K562 (cell line): Measurements from ENCODE around the gene PRPF18. TPM values are rescaled to one million over a fixed set of nuclear protein-coding genes. Genes with fewer than 3 reads are reported as not detected.

Source experiments
- ATAC-seq: fragments of 200-7000 bp; cut with Tn5 transposase; 3 replicates; pipeline ENCODE4 v1.9.1; 2020; ENCODE audit warnings: moderate library complexity
- BruUV-seq: library from RNA; stranded (reverse); fragments of 400-500 nt; replicated peaks from 2 replicates; lab custom pipeline; 2021; lab: Mats Ljungman, UMichigan
- CTCF ChIA-PET: fragments of 300-600 bp; formaldehyde crosslinking; extraction: SDS; loops from one replicate; lab custom pipeline; 2021; ENCODE audit warnings: low intra/inter-chr PET ratio; lab: Yijun Ruan, JAX
- POLR2A ChIA-PET: fragments of 300-600, 350-650 bp; sonication (Branson Sonifier 250); formaldehyde crosslinking; extraction: SDS; loops from one replicate; lab custom pipeline; 2021; ENCODE audit warnings: antibody characterized with exemption, inconsistent platforms; lab: Yijun Ruan, JAX
- DNase-seq, 4 experiments: peaks; one replicate each; pipeline versions ENCODE4 v3.0.0 to v3.0.0-alpha.2; 2011 to 2018; ENCODE audit warnings: low spot score in 3 of 4, mixed read lengths in 3 of 4; ENCODE audit errors: extremely low read depth in 1 of 4
- FAIRE-seq: peaks from 2 replicates; lab custom pipeline; 2011; peaks lifted over from hg19 to GRCh38; lab: Jason Lieb, UNC
- H2AFZ ChIP-seq: 2 replicates; pipeline ENCODE4 v1.6.0; 2011; ENCODE audit warnings: low read depth, low read length, control low read depth, inconsistent platforms
- H3K27ac ChIP-seq: fragments of 200-600 bp; 3 replicates; pipeline ENCODE4 v1.8.0; 2011; ENCODE audit warnings: low read depth, mild to moderate bottlenecking, control low read depth, inconsistent platforms, low read length, moderate library complexity, mixed read lengths; ENCODE audit errors: extremely low read depth
- H3K27me3 ChIP-seq, 2 experiments: fragments of 300-600 bp in 1 of 2; 2 replicates in 1 of 2; 3 replicates in 1 of 2; pipeline versions ENCODE4 v1.6.0 to v1.8.0; 2011; ENCODE audit warnings: inconsistent platforms in 2 of 2, low read length in 2 of 2, mild to moderate bottlenecking in 1 of 2, mixed read lengths in 1 of 2, moderate library complexity in 1 of 2; ENCODE audit not compliant: control insufficient read depth in 2 of 2, insufficient read depth in 2 of 2
- H3K36me3 ChIP-seq: fragments of 300-600 bp; 3 replicates; pipeline ENCODE4 v1.8.0; 2011; ENCODE audit warnings: mild to moderate bottlenecking, low read length, inconsistent platforms; ENCODE audit not compliant: control insufficient read depth, insufficient read depth
- H3K4me1 ChIP-seq, 2 experiments: fragments of 200-600 bp in 1 of 2; replicated peaks in 1 of 2; 2 replicates in 1 of 2; 3 replicates in 1 of 2; pipeline versions ENCODE4 v1.5.1 to v1.8.0; 2011; ENCODE audit warnings: inconsistent platforms in 2 of 2, low read length in 2 of 2, mild to moderate bottlenecking in 1 of 2, mixed read lengths in 1 of 2, moderate library complexity in 1 of 2; ENCODE audit not compliant: control insufficient read depth in 2 of 2, insufficient read depth in 2 of 2
- H3K4me2 ChIP-seq: 2 replicates; pipeline ENCODE4 v1.6.1; 2011; ENCODE audit warnings: low read length, control low read depth, inconsistent platforms, mixed read lengths; ENCODE audit not compliant: insufficient read depth
- H3K4me3 ChIP-seq: fragments of 200-600 bp; sonication (generic), shearing (Covaris generic); 2 replicates; pipeline ENCODE4 v1.5.1; 2016; ENCODE audit warnings: control low read depth, inconsistent platforms
- H3K79me2 ChIP-seq: fragments of 200-600 bp; 3 replicates; pipeline ENCODE4 v1.8.0; 2011; ENCODE audit warnings: low read length, inconsistent platforms; ENCODE audit not compliant: control insufficient read depth, insufficient read depth
- H3K9ac ChIP-seq, 2 experiments: 2 replicates each; pipeline versions ENCODE4 v1.6.0 to v1.6.1; 2011; ENCODE audit warnings: low read depth in 2 of 2, low read length in 2 of 2, control low read depth in 1 of 2, inconsistent platforms in 1 of 2, mild to moderate bottlenecking in 1 of 2, mixed read lengths in 1 of 2; ENCODE audit not compliant: insufficient read depth in 1 of 2
- H3K9me1 ChIP-seq: one replicate; pipeline ENCODE4 v1.6.0; 2011; ENCODE audit warnings: inconsistent platforms, mild to moderate bottlenecking, low read length, moderate library complexity; ENCODE audit not compliant: control insufficient read depth, insufficient read depth
- H3K9me3 ChIP-seq: replicated peaks from 2 replicates; pipeline ENCODE4 v1.5.1; 2011; ENCODE audit warnings: low read depth, low read length, inconsistent platforms; ENCODE audit not compliant: control insufficient read depth, insufficient read depth
- H4K20me1 ChIP-seq: replicated peaks from 2 replicates; pipeline ENCODE4 v1.6.1; 2011; ENCODE audit warnings: low read length, inconsistent platforms, mixed read lengths; ENCODE audit not compliant: control insufficient read depth, insufficient read depth
- CBFA2T2 ChIP-seq: fragments of 450-650 bp; conservative IDR thresholded peaks from 2 replicates; pipeline ENCODE4 v1.6.1; 2017; ENCODE audit warnings: mild to moderate bottlenecking
- CREB1 ChIP-seq, 2 experiments: sonication (generic) in 1 of 2; formaldehyde crosslinking in 1 of 2; IDR thresholded peaks; 2 replicates each; pipeline versions ENCODE4 v1.6.1 to v1.8.0; 2012 to 2022; ENCODE audit warnings: inconsistent platforms in 1 of 2, mild to moderate bottlenecking in 1 of 2, missing genetic modification reagents in 1 of 2, moderate library complexity in 1 of 2
- FOXM1 ChIP-seq, 2 experiments: fragments of 450-650 bp in 1 of 2; sonication (generic) in 1 of 2; formaldehyde crosslinking in 1 of 2; IDR thresholded peaks; 2 replicates each; pipeline versions ENCODE4 v1.6.1 to v1.9.0; 2017 to 2022; ENCODE audit warnings: low read depth in 2 of 2, mild to moderate bottlenecking in 2 of 2, missing genetic modification reagents in 1 of 2, moderate library complexity in 1 of 2
- MECOM ChIP-seq: fragments of 250-450 bp; sonication (Bioruptor Pico); IDR thresholded peaks from 2 replicates; pipeline ENCODE4 v1.8.0; 2022; ENCODE audit warnings: inconsistent platforms
- MEF2A ChIP-seq: IDR thresholded peaks from 2 replicates; pipeline ENCODE4 v1.6.1; 2011; ENCODE audit warnings: low read depth, mild to moderate bottlenecking, low read length, moderate library complexity; ENCODE audit not compliant: control insufficient read depth
- NFE2L1 ChIP-seq: fragments of 450-650 bp; IDR thresholded peaks from 2 replicates; pipeline ENCODE4 v1.6.1; 2016; ENCODE audit warnings: missing genetic modification characterization, low read depth, mild to moderate bottlenecking, missing compliant biosample characterization, moderate library complexity, borderline replicate concordance
- ZNF133 ChIP-seq: fragments of 250-450 bp; sonication (Bioruptor Pico); IDR thresholded peaks from 2 replicates; pipeline ENCODE4 v1.4.0; 2020; ENCODE audit warnings: mild to moderate bottlenecking
- ZNF316 ChIP-seq: fragments of 450-650 bp; IDR thresholded peaks from 2 replicates; pipeline ENCODE4 v1.6.1; 2016
- ZNF699 ChIP-seq: fragments of 250-450 bp; sonication (Bioruptor Pico); IDR thresholded peaks from 2 replicates; pipeline ENCODE4 v1.8.0; 2021; ENCODE audit warnings: mild to moderate bottlenecking, moderate library complexity; ENCODE audit not compliant: insufficient replicate concordance
- WGBS: fragments of 100-300 bp; shearing (Covaris generic); methylation state at CpG from one replicate; pipeline ENCODE4 v1.1.6; 2016; ENCODE audit warnings: low coverage, mixed read lengths; ENCODE audit not compliant: insufficient coverage; ENCODE audit errors: missing lambda C conversion rate; 5-methylcytosine and 5-hydroxymethylcytosine counted together
- in situ Hi-C: fragments of 300-500 bp; cut with MboI; formaldehyde crosslinking; loops from 4 replicates; pipeline ENCODE4 v1.15.0; 2018; ENCODE audit warnings: inconsistent platforms, mixed read lengths
- intact Hi-C: fragments of 100-400 bp; cut with micrococcal nuclease; formaldehyde crosslinking; loops from 2 replicates; pipeline ENCODE4 v1.14.2; 2022
- polyA plus RNA-seq, 8 experiments: library from polyadenylated mRNA; depleted of rRNA in 4 of 8; stranded (reverse) in 5 of 8; unstranded in 3 of 8; fragments of >200 nt; fragmentation: Nextera tagmentation in 2 of 8; fragmentation: Illumina TruSeq in 1 of 8; extraction: Ambion mirVana in 2 of 8; extraction: Trizol in 1 of 8; gene quantifications; 2 replicates each; pipeline versions ENCODE4 v1.2.1 to v1.2.3, GENCODE V29; 2011 to 2014; ENCODE audit warnings: inconsistent platforms in 1 of 8, missing spikeins in 1 of 8
- total RNA-seq, 7 experiments: library from RNA; depleted of rRNA in 6 of 7; stranded (reverse); fragments of >200 nt in 6 of 7; fragmentation: Illumina TruSeq in 2 of 7; extraction: Trizol in 2 of 7; gene quantifications; 2 replicates each; pipeline versions ENCODE4 v1.2.1 to v1.2.3, GENCODE V29; 2011 to 2021; ENCODE audit warnings: low replicate concordance in 1 of 7
- TF ChIP-seq, protein P1 (sequence below): sonication (generic); formaldehyde crosslinking; IDR thresholded peaks from 2 replicates; pipeline ENCODE4 v1.8.1; 2023; ENCODE audit warnings: mild to moderate bottlenecking, missing genetic modification reagents

The PRPF18 gene
- total and polyA plus RNA-seq, 9 of the 15 experiments (the other 6 are each of a cell fraction or from before 2014, with no cell fraction given): 14.0 to 30.6 (median 23.1) TPM

DNA sequence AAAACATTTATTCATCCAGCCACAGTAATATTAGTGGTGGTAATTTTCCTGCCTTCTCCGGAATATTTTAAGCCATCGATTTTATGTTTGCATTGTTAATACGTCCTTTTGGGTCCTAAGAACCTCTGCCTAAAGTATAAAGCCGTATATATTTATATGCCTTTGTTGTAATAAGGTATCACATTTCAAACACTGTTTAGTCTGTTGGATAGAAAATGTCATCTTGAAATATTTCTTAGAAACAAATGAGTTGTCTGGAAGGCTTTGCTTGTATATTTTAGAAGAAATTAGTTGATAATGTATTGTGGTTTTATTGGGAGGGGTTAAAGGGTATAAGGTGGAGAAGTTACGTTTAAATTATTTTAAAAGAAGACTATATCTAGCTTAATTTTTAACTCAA is 11.1 kb downstream of the PRPF18 start:
- POLR2A ChIA-PET: interaction anchor here (0.6 kb wide), 1 partner anchor 65 kb away, joined by 3 read pairs; no protein-coding TSS in a partner anchor
- no peaks in the 10 kb centered on the region; the same call in 2 of the 3 replicates for H3K79me2 ChIP-seq
- H3K36me3 ChIP-seq: peaks cover 19% of the 10 kb centered on the region; the same call in 2 of the 3 replicates
- no peak overlapping the region for H3K4me2 ChIP-seq
- H3K27ac ChIP-seq: no peak overlapping the region
- no peak overlapping the region for H3K4me3 ChIP-seq
- H3K27me3 ChIP-seq: no peaks in the 10 kb centered on the region
- no TSS peak for BruUV-seq
- no peaks in the 10 kb centered on the region for H3K4me1 ChIP-seq
- ATAC-seq: no peak
- H4K20me1 ChIP-seq: no peaks in the 10 kb centered on the region
- in situ Hi-C loops (no loop called here), intact Hi-C loops (no loop called here)
- DNase-seq: no peak
- TF ChIP-seq FOXM1 (IDR thresholded peaks at IDR 0.05; ENCODE audit: low read depth): no peak
- TF ChIP-seq FOXM1 (CRISPR knock-in tag; IDR thresholded peaks at IDR 0.05; ENCODE audit: low read depth): no peak
- no peak for TF ChIP-seq CBFA2T2
- TF ChIP-seq NFE2L1 (tag): no peak
- no peak for TF ChIP-seq ZNF316
- TF ChIP-seq ZNF699 (CRISPR knock-in tag): no peak
- TF ChIP-seq, protein P1, sequence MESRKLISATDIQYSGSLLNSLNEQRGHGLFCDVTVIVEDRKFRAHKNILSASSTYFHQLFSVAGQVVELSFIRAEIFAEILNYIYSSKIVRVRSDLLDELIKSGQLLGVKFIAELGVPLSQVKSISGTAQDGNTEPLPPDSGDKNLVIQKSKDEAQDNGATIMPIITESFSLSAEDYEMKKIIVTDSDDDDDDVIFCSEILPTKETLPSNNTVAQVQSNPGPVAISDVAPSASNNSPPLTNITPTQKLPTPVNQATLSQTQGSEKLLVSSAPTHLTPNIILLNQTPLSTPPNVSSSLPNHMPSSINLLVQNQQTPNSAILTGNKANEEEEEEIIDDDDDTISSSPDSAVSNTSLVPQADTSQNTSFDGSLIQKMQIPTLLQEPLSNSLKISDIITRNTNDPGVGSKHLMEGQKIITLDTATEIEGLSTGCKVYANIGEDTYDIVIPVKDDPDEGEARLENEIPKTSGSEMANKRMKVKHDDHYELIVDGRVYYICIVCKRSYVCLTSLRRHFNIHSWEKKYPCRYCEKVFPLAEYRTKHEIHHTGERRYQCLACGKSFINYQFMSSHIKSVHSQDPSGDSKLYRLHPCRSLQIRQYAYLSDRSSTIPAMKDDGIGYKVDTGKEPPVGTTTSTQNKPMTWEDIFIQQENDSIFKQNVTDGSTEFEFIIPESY (CRISPR knock-in tag): no peak
- TF ChIP-seq CREB1 (IDR thresholded peaks at IDR 0.05): no peak
- TF ChIP-seq CREB1 (CRISPR knock-in tag; IDR thresholded peaks at IDR 0.05): no peak
- no peak for TF ChIP-seq ZNF133
- no peak for TF ChIP-seq MECOM (CRISPR knock-in tag)
- TF ChIP-seq MEF2A: no peak
- H2AFZ ChIP-seq: no peak overlapping the region
- no peak for FAIRE-seq
- 79% methylated on average over 5 of the region's 5 CpGs for WGBS
- CTCF ChIA-PET: no interaction called here
- no peaks in the 10 kb centered on the region for H3K9me1 ChIP-seq
- H3K9ac ChIP-seq: no peak overlapping the region
- H3K9me3 ChIP-seq: no peaks in the 10 kb centered on the region
